GM21576 (cell line): Measurements from ENCODE around the gene TMPRSS15.

Experiments used
- ATAC-seq: cut with Tn5 transposase; IDR thresholded peaks from one replicate; pipeline ENCODE4 v1.9.1; 2021; ENCODE audit warnings: mild to moderate bottlenecking, moderate library complexity; ENCODE audit not compliant: unreplicated experiment

The TMPRSS15 gene

GRCh38 chr21:18350216-18350615 lies 53.4 kb downstream of the TMPRSS15 start:
- ATAC-seq, result no peak

GRCh38 chr21:18349468-18349867 lies 54.1 kb downstream of the TMPRSS15 start:
- no peak for ATAC-seq

- ATAC-seq, result no peak
These were observed 63.1 kb downstream of the TMPRSS15 start for GRCh38 chr21:18340387-18340942.

- ATAC-seq, result no peak
These were observed 67.8 kb downstream of the TMPRSS15 start for GRCh38 chr21:18335651-18336236.

- ATAC-seq, result no peak
These were observed 69.5 kb downstream of the TMPRSS15 start for GRCh38 chr21:18334066-18334465.

GRCh38 chr21:18318156-18318555 lies 85.4 kb downstream of the TMPRSS15 start:
- ATAC-seq, result no peak

GRCh38 chr21:18298228-18298627 lies 105.4 kb downstream of the TMPRSS15 start:
- ATAC-seq, result no peak

- ATAC-seq, result no peak
These were observed 109.5 kb downstream of the TMPRSS15 start for GRCh38 chr21:18294100-18294499.

- no peak for ATAC-seq
These were observed 113.7 kb downstream of the TMPRSS15 start for GRCh38 chr21:18289876-18290275.

GRCh38 chr21:18285379-18285778 lies 118.2 kb downstream of the TMPRSS15 start:
- no peak for ATAC-seq

- no peak for ATAC-seq
These were observed 127.8 kb downstream of the TMPRSS15 start for GRCh38 chr21:18275781-18276180.

GRCh38 chr21:18274370-18274769 lies 129.2 kb downstream of the TMPRSS15 start:
- ATAC-seq, result no peak

- ATAC-seq, result no peak
These were observed 130.2 kb downstream of the TMPRSS15 start for GRCh38 chr21:18273400-18273799.

- ATAC-seq, result no peak
These were observed 133.7 kb downstream of the TMPRSS15 start for GRCh38 chr21:18269856-18270255.

- ATAC-seq, result no peak
These were observed 134.7 kb downstream of the TMPRSS15 start for GRCh38 chr21:18268906-18269305.

- no peak for ATAC-seq
These were observed 136.1 kb downstream of the TMPRSS15 start for GRCh38 chr21:18267496-18267895.

GRCh38 chr21:18265944-18266343 lies 137.6 kb downstream of the TMPRSS15 start:
- ATAC-seq, result no peak

GRCh38 chr21:18253799-18254198 lies 149.8 kb downstream of the TMPRSS15 start:
- no peak for ATAC-seq

- ATAC-seq, result no peak
These were observed 150.4 kb downstream of the TMPRSS15 start for GRCh38 chr21:18253221-18253620.

- no peak for ATAC-seq
These were observed 150.9 kb downstream of the TMPRSS15 start for GRCh38 chr21:18252680-18253079.

- no peak for ATAC-seq
These were observed 151.3 kb downstream of the TMPRSS15 start for GRCh38 chr21:18252256-18252655.

- no peak for ATAC-seq
These were observed 152.5 kb downstream of the TMPRSS15 start for GRCh38 chr21:18251065-18251464.

GRCh38 chr21:18249672-18250071 lies 153.9 kb downstream of the TMPRSS15 start:
- no peak for ATAC-seq
